ENCODE data around the gene TTC3. TPM values are rescaled to one million over a fixed set of nuclear protein-coding genes. Genes with fewer than 3 reads are reported as not detected.

The TTC3 gene
- total RNA-seq, 1 donor from 2014 or later = 216 TPM

DNA sequence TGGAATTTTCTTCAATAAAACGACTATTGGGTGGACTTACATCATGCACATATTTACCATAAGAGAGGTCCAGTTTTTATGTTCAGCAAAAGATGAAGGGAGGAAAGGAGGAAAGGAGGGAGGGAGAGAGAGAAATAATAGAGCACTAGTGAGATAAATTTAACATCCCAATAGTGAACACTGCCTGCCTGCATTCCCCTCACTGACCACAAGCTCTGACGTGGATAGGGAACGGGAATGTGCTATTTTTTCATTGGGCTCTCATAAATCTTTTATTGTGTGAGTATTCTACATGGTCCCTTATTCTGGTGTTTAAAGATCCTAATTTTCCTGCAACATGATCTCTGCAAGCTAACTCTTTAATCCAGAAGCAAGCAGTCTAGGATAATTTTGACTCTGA is 82.1 kb downstream of the TTC3 start:
- H3K9me3 Mint-ChIP-seq = no peaks in the 10 kb centered on the region
- DNase-seq (ENCODE audit: low read depth, low spot score) = no peak
- H3K36me3 Mint-ChIP-seq (ENCODE audit: low read depth) = peaks cover 21% of the 10 kb centered on the region
- peak; percentile 40 for TF ChIP-seq CTCF (conservative IDR thresholded peaks at IDR 0.05)
- H3K4me3 Mint-ChIP-seq = no peak overlapping the region
- H3K27me3 Mint-ChIP-seq (ENCODE audit: low read depth) = no peaks in the 10 kb centered on the region
- no peak overlapping the region for H3K27ac Mint-ChIP-seq (ENCODE audit: unreplicated experiment)
- peaks cover 15% of the 10 kb centered on the region for H3K4me1 Mint-ChIP-seq

DNA sequence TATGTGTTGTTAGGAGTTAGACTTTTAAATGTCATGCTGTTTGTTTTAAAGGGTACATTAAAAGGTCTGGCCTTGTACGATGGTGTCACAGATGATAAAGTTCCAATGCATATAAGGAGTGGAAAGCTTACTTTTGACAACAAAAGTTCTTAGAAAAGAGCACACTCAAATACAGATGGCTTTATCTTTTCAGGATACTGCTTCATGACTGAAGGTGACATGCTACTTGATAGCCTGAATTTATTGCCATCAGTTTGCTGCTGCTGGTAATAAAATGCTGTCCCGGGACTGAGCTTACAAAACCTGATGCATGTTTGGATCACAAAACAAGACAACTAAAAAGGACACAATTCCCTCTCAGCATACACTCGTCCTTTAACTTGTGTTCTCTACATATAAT is 84.9 kb downstream of the TTC3 start:
- Mint-ChIP-seq H3K9me3 (no peaks in the 10 kb centered on the region), H3K27ac (ENCODE audit: unreplicated experiment) (no peak overlapping the region), H3K4me1 (peaks cover 15% of the 10 kb centered on the region), H3K4me3 (no peak overlapping the region), H3K27me3 (ENCODE audit: low read depth) (no peaks in the 10 kb centered on the region), H3K36me3 (ENCODE audit: low read depth) (peaks cover 17% of the 10 kb centered on the region)
- TF ChIP-seq CTCF (conservative IDR thresholded peaks at IDR 0.05) = no peak
- DNase-seq (ENCODE audit: low read depth, low spot score) = no peak

GRCh38 chr21:37159053-37159776 is 86.2 kb downstream of the TTC3 start:
- H3K27ac Mint-ChIP-seq (ENCODE audit: unreplicated experiment) = peak overlapping the region; percentile 4
- no peaks in the 10 kb centered on the region for H3K27me3 Mint-ChIP-seq (ENCODE audit: low read depth)
- DNase-seq (ENCODE audit: low read depth, low spot score) = no peak
- H3K4me1 Mint-ChIP-seq = peaks cover 15% of the 10 kb centered on the region
- TF ChIP-seq CTCF (conservative IDR thresholded peaks at IDR 0.05) = no peak
- H3K9me3 Mint-ChIP-seq = no peaks in the 10 kb centered on the region
- no peak overlapping the region for H3K4me3 Mint-ChIP-seq
- peaks cover 17% of the 10 kb centered on the region for H3K36me3 Mint-ChIP-seq (ENCODE audit: low read depth)

DNA sequence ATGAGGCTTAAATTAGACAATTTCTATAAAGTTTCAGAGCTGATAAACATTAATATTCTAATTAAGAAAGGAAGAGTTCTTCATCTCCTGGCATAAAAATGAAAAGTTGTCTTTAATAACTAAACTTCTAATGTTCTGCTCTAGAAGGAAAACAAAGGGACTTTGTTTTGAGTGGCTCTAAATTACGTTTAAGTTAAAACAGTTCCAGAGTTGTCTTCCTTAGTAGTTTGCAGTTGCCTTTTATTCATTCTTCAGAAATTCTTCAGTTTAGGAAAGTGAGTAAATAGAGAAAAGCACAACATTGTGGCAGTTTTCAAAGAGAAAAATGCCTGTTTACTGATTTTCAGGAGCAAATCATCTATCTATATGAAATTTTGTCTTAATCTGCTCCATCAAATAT is 86.9 kb downstream of the TTC3 start:
- peaks cover 15% of the 10 kb centered on the region for H3K4me1 Mint-ChIP-seq
- no peak overlapping the region for H3K27ac Mint-ChIP-seq (ENCODE audit: unreplicated experiment)
- H3K9me3 Mint-ChIP-seq = no peaks in the 10 kb centered on the region
- no peak for DNase-seq (ENCODE audit: low read depth, low spot score)
- H3K4me3 Mint-ChIP-seq = no peak overlapping the region
- H3K27me3 Mint-ChIP-seq (ENCODE audit: low read depth) = no peaks in the 10 kb centered on the region
- no peak for TF ChIP-seq CTCF (conservative IDR thresholded peaks at IDR 0.05)
- peaks cover 17% of the 10 kb centered on the region for H3K36me3 Mint-ChIP-seq (ENCODE audit: low read depth)

DNA sequence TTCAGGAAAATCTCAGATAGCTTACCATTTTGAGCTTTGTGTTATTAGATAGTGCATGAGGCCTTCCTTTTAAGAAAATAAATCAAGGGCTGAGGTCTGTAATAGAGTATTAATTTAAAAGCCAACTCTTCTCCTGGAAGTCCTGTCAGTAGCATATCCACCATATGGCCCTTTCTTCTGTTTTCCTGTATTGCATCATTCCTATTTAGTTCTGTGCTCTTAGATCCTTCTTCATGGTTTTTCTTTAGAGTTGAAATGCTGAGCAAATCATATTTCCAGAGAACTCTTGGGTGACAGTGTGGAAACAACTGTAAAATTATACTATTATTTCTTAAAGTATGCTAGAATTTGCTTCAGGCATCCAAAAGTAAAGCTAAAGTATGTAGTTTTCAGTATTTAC is 91.7 kb downstream of the TTC3 start:
- Mint-ChIP-seq H3K4me3 (no peak overlapping the region), H3K4me1 (peaks cover 4% of the 10 kb centered on the region), H3K36me3 (ENCODE audit: low read depth) (peaks cover 14% of the 10 kb centered on the region), H3K9me3 (no peaks in the 10 kb centered on the region), H3K27me3 (ENCODE audit: low read depth) (no peaks in the 10 kb centered on the region), H3K27ac (ENCODE audit: unreplicated experiment) (no peak overlapping the region)
- no peak for DNase-seq (ENCODE audit: low read depth, low spot score)
- TF ChIP-seq CTCF (conservative IDR thresholded peaks at IDR 0.05) = no peak
